ENCODE measurements around the gene DHX8. TPM values are rescaled to one million over a fixed set of nuclear protein-coding genes. Genes with fewer than 3 reads are reported as not detected.

The DHX8 gene
- total RNA-seq, 1 donor from 2014 or later: 134 TPM

DNA sequence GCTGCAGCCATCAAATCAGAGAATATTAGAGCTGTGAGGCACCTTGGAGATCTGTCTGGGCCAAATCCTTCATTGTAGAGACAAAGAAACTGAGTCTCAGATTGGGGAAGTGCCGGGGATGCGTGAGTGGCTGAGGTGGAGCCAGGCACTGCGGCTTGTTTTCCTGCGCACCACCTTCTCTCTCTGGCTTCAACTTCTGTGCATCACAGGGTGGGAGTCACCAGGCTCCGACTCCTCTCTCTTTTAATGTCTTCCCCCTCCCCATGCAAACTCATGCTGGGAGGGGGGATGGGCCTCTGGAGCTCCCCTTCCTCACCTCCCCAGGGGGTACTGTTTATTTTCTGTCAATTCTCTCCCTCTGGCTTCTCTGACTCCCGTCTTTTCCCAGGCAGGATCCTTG, 71.1 kb downstream of the DHX8 start:
- Histone ChIP-seq H3K4me3 (no peak overlapping the region), H4K20me1 (ENCODE audit: low read depth) (no peaks in the 10 kb centered on the region), H3K4me2 (peak overlapping the region; percentile 43), H3K36me3 (no peaks in the 10 kb centered on the region), H3K79me2 (ENCODE audit: low read depth) (no peaks in the 10 kb centered on the region), H3K4me1 (peaks cover 22% of the 10 kb centered on the region), H3K9me3 (ENCODE audit: low read depth) (no peaks in the 10 kb centered on the region), H2AFZ (replicated peaks) (no peak overlapping the region), H3K9ac (no peak overlapping the region), H3K27me3 (no peaks in the 10 kb centered on the region), H3K27ac (no peak overlapping the region), H3F3A (ENCODE audit: low read depth) (peaks cover 23% of the 10 kb centered on the region)
- peaks cover 35% of the 10 kb centered on the region for H3K4me1 Mint-ChIP-seq
- no peak overlapping the region for H3K27ac Mint-ChIP-seq
- H3K4me3 Mint-ChIP-seq: no peak overlapping the region
- H3K36me3 Mint-ChIP-seq: no peaks in the 10 kb centered on the region
- no peak for DNase-seq (ENCODE audit: low spot score)
- no peaks in the 10 kb centered on the region for H3K9me3 Mint-ChIP-seq
- no peak for TF ChIP-seq EZH2 (IDR thresholded peaks at IDR 0.05)
- TF ChIP-seq, protein P1, sequence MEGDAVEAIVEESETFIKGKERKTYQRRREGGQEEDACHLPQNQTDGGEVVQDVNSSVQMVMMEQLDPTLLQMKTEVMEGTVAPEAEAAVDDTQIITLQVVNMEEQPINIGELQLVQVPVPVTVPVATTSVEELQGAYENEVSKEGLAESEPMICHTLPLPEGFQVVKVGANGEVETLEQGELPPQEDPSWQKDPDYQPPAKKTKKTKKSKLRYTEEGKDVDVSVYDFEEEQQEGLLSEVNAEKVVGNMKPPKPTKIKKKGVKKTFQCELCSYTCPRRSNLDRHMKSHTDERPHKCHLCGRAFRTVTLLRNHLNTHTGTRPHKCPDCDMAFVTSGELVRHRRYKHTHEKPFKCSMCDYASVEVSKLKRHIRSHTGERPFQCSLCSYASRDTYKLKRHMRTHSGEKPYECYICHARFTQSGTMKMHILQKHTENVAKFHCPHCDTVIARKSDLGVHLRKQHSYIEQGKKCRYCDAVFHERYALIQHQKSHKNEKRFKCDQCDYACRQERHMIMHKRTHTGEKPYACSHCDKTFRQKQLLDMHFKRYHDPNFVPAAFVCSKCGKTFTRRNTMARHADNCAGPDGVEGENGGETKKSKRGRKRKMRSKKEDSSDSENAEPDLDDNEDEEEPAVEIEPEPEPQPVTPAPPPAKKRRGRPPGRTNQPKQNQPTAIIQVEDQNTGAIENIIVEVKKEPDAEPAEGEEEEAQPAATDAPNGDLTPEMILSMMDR (IDR thresholded peaks at IDR 0.05): no peak
- TF ChIP-seq EZH2phosphoT487 (IDR thresholded peaks at IDR 0.05): no peak
- H3K27me3 Mint-ChIP-seq (ENCODE audit: insufficient read depth, low read depth): peaks cover 10% of the 10 kb centered on the region

DNA sequence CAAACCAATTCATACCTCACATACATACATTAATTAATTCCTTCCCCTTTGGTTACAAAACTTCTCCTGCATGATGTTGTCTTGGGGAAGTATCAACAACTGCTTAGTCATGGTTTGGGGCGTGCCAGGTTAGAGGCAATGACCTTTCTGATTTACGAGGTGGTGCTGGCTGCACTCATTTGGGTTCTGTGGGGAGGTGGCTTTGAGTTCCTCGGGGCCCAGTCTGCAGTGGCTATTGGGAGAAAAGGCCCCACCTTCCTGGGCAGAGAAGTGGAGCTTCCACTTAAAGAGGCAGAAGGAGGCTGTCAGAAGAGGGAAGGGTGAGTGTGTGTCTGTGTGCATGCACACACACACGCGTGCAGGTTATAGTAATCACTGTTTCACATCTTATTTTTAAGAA, 72.5 kb downstream of the DHX8 start:
- TF ChIP-seq EZH2phosphoT487 (IDR thresholded peaks at IDR 0.05) (no peak), EZH2 (IDR thresholded peaks at IDR 0.05) (no peak)
- TF ChIP-seq, protein P1 (IDR thresholded peaks at IDR 0.05): no peak

DNA sequence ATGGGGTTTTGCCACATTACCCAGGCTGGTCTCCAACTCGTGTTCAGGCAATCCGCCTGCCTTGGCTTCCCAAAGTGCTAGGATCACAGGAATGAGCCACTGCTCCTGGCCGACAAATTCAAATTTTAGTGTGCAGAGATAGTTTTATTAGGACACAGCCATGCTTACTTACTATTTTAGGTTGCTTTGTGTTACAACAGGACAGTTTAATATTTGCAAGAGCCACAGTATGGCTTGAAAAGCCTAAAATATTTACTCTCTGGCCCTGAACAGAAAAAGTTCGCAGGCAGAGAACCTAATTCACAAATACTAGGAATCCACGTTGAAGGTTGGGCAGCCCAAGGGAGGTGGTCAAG, 75.0 kb downstream of the DHX8 start:
- Histone ChIP-seq H3K4me2 (no peak overlapping the region), H2AFZ (replicated peaks) (no peak overlapping the region), H3K9me3 (ENCODE audit: low read depth) (no peaks in the 10 kb centered on the region), H4K20me1 (ENCODE audit: low read depth) (peaks cover 4% of the 10 kb centered on the region), H3K4me1 (peaks cover 31% of the 10 kb centered on the region), H3F3A (ENCODE audit: low read depth) (peaks cover 31% of the 10 kb centered on the region), H3K27me3 (peaks cover 2% of the 10 kb centered on the region), H3K9ac (no peak overlapping the region), H3K79me2 (ENCODE audit: low read depth) (no peaks in the 10 kb centered on the region), H3K4me3 (no peak overlapping the region), H3K36me3 (no peaks in the 10 kb centered on the region), H3K27ac (no peak overlapping the region)
- H3K27ac Mint-ChIP-seq: no peak overlapping the region
- H3K27me3 Mint-ChIP-seq (ENCODE audit: insufficient read depth, low read depth): peaks cover 5% of the 10 kb centered on the region
- no peaks in the 10 kb centered on the region for H3K36me3 Mint-ChIP-seq
- no peaks in the 10 kb centered on the region for H3K9me3 Mint-ChIP-seq
- DNase-seq (ENCODE audit: low spot score): no peak
- H3K4me3 Mint-ChIP-seq: no peak overlapping the region
- peaks cover 38% of the 10 kb centered on the region for H3K4me1 Mint-ChIP-seq
- TF ChIP-seq, protein P1 (IDR thresholded peaks at IDR 0.05): no peak
- no peak for TF ChIP-seq EZH2phosphoT487 (IDR thresholded peaks at IDR 0.05)
- no peak for TF ChIP-seq EZH2 (IDR thresholded peaks at IDR 0.05)

More for the DNA sequence above, 72.5 kb downstream of the DHX8 start:
- Mint-ChIP-seq H3K4me3 (no peak overlapping the region), H3K4me1 (peaks cover 30% of the 10 kb centered on the region), H3K27ac (no peak overlapping the region), H3K27me3 (ENCODE audit: insufficient read depth, low read depth) (peaks cover 5% of the 10 kb centered on the region), H3K9me3 (no peaks in the 10 kb centered on the region), H3K36me3 (no peaks in the 10 kb centered on the region)
- DNase-seq (ENCODE audit: low spot score): no peak
- peaks cover 23% of the 10 kb centered on the region for H3F3A ChIP-seq (ENCODE audit: low read depth)
- no peaks in the 10 kb centered on the region for H3K9me3 ChIP-seq (ENCODE audit: low read depth)
- no peak overlapping the region for H2AFZ ChIP-seq (replicated peaks)
- H4K20me1 ChIP-seq (ENCODE audit: low read depth): no peaks in the 10 kb centered on the region
- no peak overlapping the region for H3K4me3 ChIP-seq
- H3K27ac ChIP-seq: no peak overlapping the region
- no peak overlapping the region for H3K9ac ChIP-seq
- no peaks in the 10 kb centered on the region for H3K36me3 ChIP-seq
- H3K27me3 ChIP-seq: no peaks in the 10 kb centered on the region
- no peak overlapping the region for H3K4me2 ChIP-seq
- H3K4me1 ChIP-seq: peaks cover 22% of the 10 kb centered on the region
- H3K79me2 ChIP-seq (ENCODE audit: low read depth): no peaks in the 10 kb centered on the region

Measured in neural progenitor cell (in vitro differentiated cells).